ENCODE results near the gene IMPA2.

DNA sequence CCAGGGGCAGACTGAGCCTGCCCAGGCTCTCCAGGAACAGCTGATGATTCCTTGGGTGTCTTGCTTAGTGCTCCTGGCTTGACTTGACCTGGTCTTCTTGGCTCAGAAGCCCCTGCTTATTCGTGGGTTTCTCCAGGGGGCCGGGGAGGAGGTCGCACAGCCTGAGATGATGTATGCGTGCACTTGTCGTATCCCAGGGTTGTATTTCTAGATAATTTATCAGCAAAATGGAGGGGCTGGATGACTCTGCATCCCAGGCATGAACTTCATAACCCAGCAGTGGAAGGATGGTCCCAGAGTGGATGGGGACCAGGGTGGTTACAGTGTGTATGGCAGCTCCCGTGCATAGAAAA lies 25.2 kb downstream of the IMPA2 start:
- TF ChIP-seq, protein P1, sequence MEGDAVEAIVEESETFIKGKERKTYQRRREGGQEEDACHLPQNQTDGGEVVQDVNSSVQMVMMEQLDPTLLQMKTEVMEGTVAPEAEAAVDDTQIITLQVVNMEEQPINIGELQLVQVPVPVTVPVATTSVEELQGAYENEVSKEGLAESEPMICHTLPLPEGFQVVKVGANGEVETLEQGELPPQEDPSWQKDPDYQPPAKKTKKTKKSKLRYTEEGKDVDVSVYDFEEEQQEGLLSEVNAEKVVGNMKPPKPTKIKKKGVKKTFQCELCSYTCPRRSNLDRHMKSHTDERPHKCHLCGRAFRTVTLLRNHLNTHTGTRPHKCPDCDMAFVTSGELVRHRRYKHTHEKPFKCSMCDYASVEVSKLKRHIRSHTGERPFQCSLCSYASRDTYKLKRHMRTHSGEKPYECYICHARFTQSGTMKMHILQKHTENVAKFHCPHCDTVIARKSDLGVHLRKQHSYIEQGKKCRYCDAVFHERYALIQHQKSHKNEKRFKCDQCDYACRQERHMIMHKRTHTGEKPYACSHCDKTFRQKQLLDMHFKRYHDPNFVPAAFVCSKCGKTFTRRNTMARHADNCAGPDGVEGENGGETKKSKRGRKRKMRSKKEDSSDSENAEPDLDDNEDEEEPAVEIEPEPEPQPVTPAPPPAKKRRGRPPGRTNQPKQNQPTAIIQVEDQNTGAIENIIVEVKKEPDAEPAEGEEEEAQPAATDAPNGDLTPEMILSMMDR (conservative IDR thresholded peaks at IDR 0.05; ENCODE audit: low read depth, low read length) = no peak
- TF ChIP-seq MXI1 (IDR thresholded peaks at IDR 0.05; ENCODE audit: borderline replicate concordance, low read depth, low read length) = no peak
- TF ChIP-seq POLR2A (IDR thresholded peaks at IDR 0.05; ENCODE audit: low read depth, low read length) = no peak
- TF ChIP-seq NFE2L2 (IDR thresholded peaks at IDR 0.05; ENCODE audit: low read depth, low read length) = no peak
- TF ChIP-seq RCOR1 (IDR thresholded peaks at IDR 0.05; ENCODE audit: insufficient replicate concordance, low read length) = no peak
- TF ChIP-seq SMC3 (IDR thresholded peaks at IDR 0.05; ENCODE audit: low read depth, low read length) = no peak
- TF ChIP-seq, protein P2, sequence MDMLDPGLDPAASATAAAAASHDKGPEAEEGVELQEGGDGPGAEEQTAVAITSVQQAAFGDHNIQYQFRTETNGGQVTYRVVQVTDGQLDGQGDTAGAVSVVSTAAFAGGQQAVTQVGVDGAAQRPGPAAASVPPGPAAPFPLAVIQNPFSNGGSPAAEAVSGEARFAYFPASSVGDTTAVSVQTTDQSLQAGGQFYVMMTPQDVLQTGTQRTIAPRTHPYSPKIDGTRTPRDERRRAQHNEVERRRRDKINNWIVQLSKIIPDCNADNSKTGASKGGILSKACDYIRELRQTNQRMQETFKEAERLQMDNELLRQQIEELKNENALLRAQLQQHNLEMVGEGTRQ (IDR thresholded peaks at IDR 0.05; ENCODE audit: low read depth, low read length) = no peak
- TF ChIP-seq CEBPB (IDR thresholded peaks at IDR 0.05; ENCODE audit: low read depth, low read length) = no peak
